PFSK-1 (cell line): Measurements from ENCODE around the gene STAT6.

Experiments
- FOXP2 ChIP-seq: optimal IDR thresholded peaks from 2 replicates; pipeline ENCODE3; 2011; ENCODE audit warnings: borderline replicate concordance, control low read depth, inconsistent platforms; ENCODE audit not compliant: insufficient read depth; ENCODE audit errors: extremely low read length, extremely low read depth
- POLR2AphosphoS5 ChIP-seq: IDR thresholded peaks from 2 replicates; pipeline ENCODE4 v1.6.1; 2012; ENCODE audit warnings: low read depth, mild to moderate bottlenecking, control low read depth, low read length, moderate library complexity
- SIN3A ChIP-seq: IDR thresholded peaks from 2 replicates; pipeline ENCODE4 v1.6.1; 2012; ENCODE audit warnings: mild to moderate bottlenecking, low read length, moderate library complexity, borderline replicate concordance; ENCODE audit not compliant: insufficient read depth
- TAF1 ChIP-seq: IDR thresholded peaks from 2 replicates; pipeline ENCODE4 v1.6.1; 2012; ENCODE audit warnings: low read length, control low read depth, borderline replicate concordance; ENCODE audit not compliant: insufficient read depth
- TF ChIP-seq, protein P1 (sequence below), 2 experiments: IDR thresholded peaks; 2 replicates each; pipeline versions ENCODE4 v1.6.1 to v1.8.0; 2011 to 2012; ENCODE audit warnings: low read depth in 2 of 2, low read length in 2 of 2, control low read depth in 1 of 2, inconsistent platforms in 1 of 2, mild to moderate bottlenecking in 1 of 2, moderate library complexity in 1 of 2; ENCODE audit not compliant: insufficient read depth in 1 of 2

The STAT6 gene

DNA sequence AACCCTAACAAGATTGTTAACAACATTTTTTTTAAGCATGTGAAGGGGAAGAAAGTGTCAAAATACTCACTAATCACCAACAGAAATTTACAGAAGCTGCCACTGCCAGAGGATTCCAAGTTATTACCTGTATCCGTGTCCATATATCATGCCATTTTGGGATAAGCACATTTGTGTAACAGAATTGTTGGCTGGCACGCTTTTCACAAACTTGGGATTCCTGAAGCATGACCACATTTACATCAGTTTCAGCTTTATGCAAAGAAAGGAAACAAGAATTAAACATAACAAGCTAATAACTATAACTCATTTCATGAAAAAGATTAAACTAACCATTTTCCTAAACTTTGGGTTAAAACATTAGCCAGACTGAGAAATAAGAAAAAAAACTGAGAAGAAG lies 38.5 kb downstream of the STAT6 start:
- TF ChIP-seq, protein P1, sequence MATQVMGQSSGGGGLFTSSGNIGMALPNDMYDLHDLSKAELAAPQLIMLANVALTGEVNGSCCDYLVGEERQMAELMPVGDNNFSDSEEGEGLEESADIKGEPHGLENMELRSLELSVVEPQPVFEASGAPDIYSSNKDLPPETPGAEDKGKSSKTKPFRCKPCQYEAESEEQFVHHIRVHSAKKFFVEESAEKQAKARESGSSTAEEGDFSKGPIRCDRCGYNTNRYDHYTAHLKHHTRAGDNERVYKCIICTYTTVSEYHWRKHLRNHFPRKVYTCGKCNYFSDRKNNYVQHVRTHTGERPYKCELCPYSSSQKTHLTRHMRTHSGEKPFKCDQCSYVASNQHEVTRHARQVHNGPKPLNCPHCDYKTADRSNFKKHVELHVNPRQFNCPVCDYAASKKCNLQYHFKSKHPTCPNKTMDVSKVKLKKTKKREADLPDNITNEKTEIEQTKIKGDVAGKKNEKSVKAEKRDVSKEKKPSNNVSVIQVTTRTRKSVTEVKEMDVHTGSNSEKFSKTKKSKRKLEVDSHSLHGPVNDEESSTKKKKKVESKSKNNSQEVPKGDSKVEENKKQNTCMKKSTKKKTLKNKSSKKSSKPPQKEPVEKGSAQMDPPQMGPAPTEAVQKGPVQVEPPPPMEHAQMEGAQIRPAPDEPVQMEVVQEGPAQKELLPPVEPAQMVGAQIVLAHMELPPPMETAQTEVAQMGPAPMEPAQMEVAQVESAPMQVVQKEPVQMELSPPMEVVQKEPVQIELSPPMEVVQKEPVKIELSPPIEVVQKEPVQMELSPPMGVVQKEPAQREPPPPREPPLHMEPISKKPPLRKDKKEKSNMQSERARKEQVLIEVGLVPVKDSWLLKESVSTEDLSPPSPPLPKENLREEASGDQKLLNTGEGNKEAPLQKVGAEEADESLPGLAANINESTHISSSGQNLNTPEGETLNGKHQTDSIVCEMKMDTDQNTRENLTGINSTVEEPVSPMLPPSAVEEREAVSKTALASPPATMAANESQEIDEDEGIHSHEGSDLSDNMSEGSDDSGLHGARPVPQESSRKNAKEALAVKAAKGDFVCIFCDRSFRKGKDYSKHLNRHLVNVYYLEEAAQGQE (IDR thresholded peaks at IDR 0.05; ENCODE audit: insufficient read depth in 1 of 2, low read depth in 2 of 2, low read length in 2 of 2) = no peak
- TF ChIP-seq FOXP2 (no peak), POLR2AphosphoS5 (no peak), TAF1 (no peak), SIN3A (no peak)

GRCh38 chr12:57069523-57069922 lies 41.6 kb downstream of the STAT6 start:
- TF ChIP-seq TAF1 (no peak), FOXP2 (no peak), SIN3A (no peak), POLR2AphosphoS5 (no peak)
- TF ChIP-seq, protein P1 (IDR thresholded peaks at IDR 0.05; ENCODE audit: insufficient read depth in 1 of 2, low read depth in 2 of 2, low read length in 2 of 2) = no peak

GRCh38 chr12:57066245-57066644 lies 44.9 kb downstream of the STAT6 start:
- no peak for TF ChIP-seq SIN3A

DNA sequence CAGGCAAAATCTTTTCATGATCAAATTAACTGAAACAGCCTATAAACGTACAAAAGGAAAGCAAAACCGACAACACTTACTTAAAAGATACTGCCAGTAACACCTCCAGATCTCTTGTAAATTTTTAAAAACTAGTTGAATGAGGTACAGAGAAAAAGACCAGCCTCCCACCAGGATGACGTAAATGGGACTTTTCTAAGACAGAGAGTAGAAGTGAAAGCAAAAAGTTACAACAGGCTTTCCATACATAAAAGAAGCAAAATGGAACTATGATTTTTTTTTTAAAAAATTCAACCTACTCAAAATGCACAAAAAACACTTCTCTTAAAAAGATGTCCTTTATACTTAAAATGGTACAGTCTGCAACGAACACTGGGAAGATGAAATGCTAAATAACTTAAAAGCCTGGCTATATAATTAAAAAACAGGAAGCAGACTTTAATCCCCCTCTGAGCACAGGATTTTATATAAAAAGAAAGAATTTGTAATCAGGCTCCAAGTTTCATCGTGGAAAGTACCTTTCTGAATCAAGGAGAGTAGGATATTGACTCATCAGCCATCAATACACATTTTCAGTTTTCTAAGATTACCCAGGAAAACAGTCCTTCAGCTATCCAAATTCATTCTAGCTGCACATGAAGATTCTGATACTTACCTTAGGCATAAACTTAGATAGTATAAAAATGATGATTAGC lies 47.0 kb downstream of the STAT6 start:
- TF ChIP-seq SIN3A (no peak), FOXP2 (no peak), TAF1 (no peak), POLR2AphosphoS5 (no peak)
- TF ChIP-seq, protein P1 (IDR thresholded peaks at IDR 0.05; ENCODE audit: insufficient read depth in 1 of 2, low read depth in 2 of 2, low read length in 2 of 2) = no peak

GRCh38 chr12:57058454-57058853 lies 52.7 kb downstream of the STAT6 start:
- TF ChIP-seq POLR2AphosphoS5 (no peak), TAF1 (no peak), SIN3A (no peak), FOXP2 (no peak)
- TF ChIP-seq, protein P1 (IDR thresholded peaks at IDR 0.05; ENCODE audit: insufficient read depth in 1 of 2, low read depth in 2 of 2, low read length in 2 of 2) = no peak
